ENCODE data around the gene FOLR1. TPM values are rescaled to one million over a fixed set of nuclear protein-coding genes. Genes with fewer than 3 reads are reported as not detected.

The FOLR1 gene
- total and polyA plus RNA-seq, 2 of the 4 experiments (the other 2 are of a cell fraction): 0.24 TPM; not detected in 1

DNA sequence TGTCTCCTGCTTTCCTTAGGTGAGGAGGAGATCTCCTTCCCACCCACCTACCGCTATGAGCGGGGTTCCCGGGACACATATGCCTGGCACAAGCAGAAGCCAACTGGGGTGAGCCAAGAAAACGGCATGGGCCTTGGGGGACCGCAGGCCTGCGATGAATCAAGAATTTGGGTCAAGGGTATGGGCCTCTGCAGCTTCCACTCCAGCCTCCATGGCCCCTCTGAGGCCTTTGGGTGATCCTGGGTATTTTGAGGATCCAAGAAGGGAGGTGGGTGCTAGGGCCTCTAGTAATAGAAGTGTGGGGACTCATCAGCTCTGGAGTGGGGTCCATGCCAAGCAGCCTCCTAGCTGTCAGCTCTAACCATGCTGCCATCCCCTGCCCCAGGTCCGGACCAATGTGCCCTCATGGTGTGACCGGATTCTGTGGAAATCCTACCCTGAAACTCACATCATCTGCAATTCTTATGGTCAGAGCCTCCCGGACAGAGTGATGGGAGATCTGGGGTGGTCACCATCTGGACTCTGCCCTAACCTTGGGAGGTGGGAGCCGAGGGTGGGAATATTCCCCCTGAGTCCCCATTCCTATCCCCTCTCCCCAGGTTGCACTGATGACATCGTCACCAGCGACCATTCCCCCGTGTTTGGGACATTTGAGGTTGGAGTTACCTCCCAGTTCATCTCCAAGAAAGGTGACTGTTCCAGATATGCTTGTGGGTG is 41.3 kb downstream of the FOLR1 start:
- in situ Hi-C loops (cut with MboI; ENCODE audit: low sequenced_read_pairs): no loop called here
- no peaks in the 10 kb centered on the region for H3K9me3 ChIP-seq (ENCODE audit: control insufficient read depth, insufficient read depth, low read length)
- H3K4me1 ChIP-seq (ENCODE audit: control insufficient read depth, insufficient read depth, low read length): no peaks in the 10 kb centered on the region; the same call in 1 of the 2 replicates
- H3K36me3 ChIP-seq (ENCODE audit: control insufficient read depth, insufficient read depth, low read length): peaks cover 91% of the 10 kb centered on the region
- no peak overlapping the region for H2BK120ac ChIP-seq (ENCODE audit: low read depth, low read length)
- H3K23ac ChIP-seq (ENCODE audit: low read depth, low read length): no peak overlapping the region
- H2BK15ac ChIP-seq (ENCODE audit: low read depth, low read length): no peak overlapping the region
- no peak overlapping the region for H2AK9ac ChIP-seq (replicated peaks; ENCODE audit: low read depth, low read length, poor library complexity)
- no peaks in the 10 kb centered on the region for H3K27me3 ChIP-seq (ENCODE audit: control insufficient read depth, insufficient read depth, low read length)
- ChIA-PET CTCF (no interaction called here), POLR2A (ENCODE audit: unreplicated experiment) (no interaction called here)
- no peak overlapping the region for H2AK5ac ChIP-seq (ENCODE audit: low read depth, low read length)
- no peak overlapping the region for H3K27ac ChIP-seq (ENCODE audit: insufficient read depth, low read length)
- no peak for DNase-seq
- H2BK5ac ChIP-seq (ENCODE audit: low read depth, low read length, poor library complexity, severe bottlenecking): no peak overlapping the region
- no peak overlapping the region for H3K9ac ChIP-seq (ENCODE audit: low read depth, low read length)
- no peak overlapping the region for H3K4me3 ChIP-seq (ENCODE audit: insufficient read depth, low read depth, low read length)
- H4K5ac ChIP-seq (ENCODE audit: low read depth, low read length): no peak overlapping the region
- no CpG with 5 or more reads among the region's 13 CpGs for WGBS, 2 experiments (ENCODE audit: extremely low coverage in 2 of 2, insufficient read length in 1 of 2)
- TF ChIP-seq POLR2A (IDR thresholded peaks at IDR 0.05; ENCODE audit: low read depth, low read length): no peak
- no peak for TF ChIP-seq NFE2L2 (IDR thresholded peaks at IDR 0.05; ENCODE audit: low read depth, low read length)
- TF ChIP-seq CEBPB (IDR thresholded peaks at IDR 0.05; ENCODE audit: low read depth, low read length): no peak
- no peak for TF ChIP-seq MAFK (IDR thresholded peaks at IDR 0.05; ENCODE audit: low read depth, low read length)
- no peak for TF ChIP-seq RAD21 (IDR thresholded peaks at IDR 0.05; ENCODE audit: low read length)
- TF ChIP-seq, protein P1, sequence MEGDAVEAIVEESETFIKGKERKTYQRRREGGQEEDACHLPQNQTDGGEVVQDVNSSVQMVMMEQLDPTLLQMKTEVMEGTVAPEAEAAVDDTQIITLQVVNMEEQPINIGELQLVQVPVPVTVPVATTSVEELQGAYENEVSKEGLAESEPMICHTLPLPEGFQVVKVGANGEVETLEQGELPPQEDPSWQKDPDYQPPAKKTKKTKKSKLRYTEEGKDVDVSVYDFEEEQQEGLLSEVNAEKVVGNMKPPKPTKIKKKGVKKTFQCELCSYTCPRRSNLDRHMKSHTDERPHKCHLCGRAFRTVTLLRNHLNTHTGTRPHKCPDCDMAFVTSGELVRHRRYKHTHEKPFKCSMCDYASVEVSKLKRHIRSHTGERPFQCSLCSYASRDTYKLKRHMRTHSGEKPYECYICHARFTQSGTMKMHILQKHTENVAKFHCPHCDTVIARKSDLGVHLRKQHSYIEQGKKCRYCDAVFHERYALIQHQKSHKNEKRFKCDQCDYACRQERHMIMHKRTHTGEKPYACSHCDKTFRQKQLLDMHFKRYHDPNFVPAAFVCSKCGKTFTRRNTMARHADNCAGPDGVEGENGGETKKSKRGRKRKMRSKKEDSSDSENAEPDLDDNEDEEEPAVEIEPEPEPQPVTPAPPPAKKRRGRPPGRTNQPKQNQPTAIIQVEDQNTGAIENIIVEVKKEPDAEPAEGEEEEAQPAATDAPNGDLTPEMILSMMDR (conservative IDR thresholded peaks at IDR 0.05; ENCODE audit: low read depth, low read length): no peak
- TF ChIP-seq MXI1 (IDR thresholded peaks at IDR 0.05; ENCODE audit: borderline replicate concordance, low read depth, low read length): no peak
- no peak overlapping the region for H3K14ac ChIP-seq (replicated peaks; ENCODE audit: low read depth, low read length)
- no peak for ATAC-seq (ENCODE audit: low read depth)
- H3K4ac ChIP-seq (ENCODE audit: low read depth, low read length): no peak overlapping the region
- H4K20me1 ChIP-seq (ENCODE audit: insufficient read depth, low read length): peaks cover 72% of the 10 kb centered on the region
- intact Hi-C loops (cut with micrococcal nuclease): no loop called here
- H3K79me1 ChIP-seq (ENCODE audit: low read depth in 1 of 2, low read length in 2 of 2): peaks cover 9 to 55% of the 10 kb centered on the region in 2 experiments
- dilution Hi-C loops (cut with HindIII; ENCODE audit: low sequenced_read_pairs, unreplicated experiment): no loop called here
- no peak overlapping the region for H3K4me2 ChIP-seq (ENCODE audit: low read depth, low read length)
- no peak overlapping the region for H4K91ac ChIP-seq (ENCODE audit: insufficient read depth, low read depth, low read length)
- H2AFZ ChIP-seq (replicated peaks; ENCODE audit: low read length, poor library complexity): no peak overlapping the region
- no TSS peak for BruUV-seq (replicated peaks)
- H3K18ac ChIP-seq (ENCODE audit: low read depth, low read length): no peak overlapping the region
- no peak overlapping the region for H3K56ac ChIP-seq (ENCODE audit: extremely low read depth, insufficient read depth, low read length)
- H4K8ac ChIP-seq (ENCODE audit: low read depth in 2 of 2, low read length in 2 of 2): no peak overlapping the region
- no peak overlapping the region for H2BK20ac ChIP-seq (ENCODE audit: low read depth, low read length)
- no peaks in the 10 kb centered on the region for H3K9me1 ChIP-seq (ENCODE audit: insufficient read depth, low read length)

All from IMR-90 (cell line).